GM12875 (cell line): ENCODE measurements around the gene STRAP.

ENCODE experiments used
- H3K4me3 ChIP-seq: one replicate; pipeline ENCODE4 v1.5.1; 2011; ENCODE audit warnings: low read depth, low read length, control low read depth
- CTCF ChIP-seq: IDR thresholded peaks from 2 replicates; pipeline ENCODE4 v1.5.1; 2011; ENCODE audit warnings: low read depth, mild to moderate bottlenecking, control low read depth, inconsistent platforms, low read length, moderate library complexity, borderline replicate concordance; ENCODE audit not compliant: insufficient read depth

The STRAP gene

GRCh38 chr12:15924956-15925355 is 42.8 kb downstream of the STRAP start:
- no peak overlapping the region for H3K4me3 ChIP-seq
- TF ChIP-seq CTCF, result no peak

- no peak for TF ChIP-seq CTCF
- H3K4me3 ChIP-seq, result no peak overlapping the region
These were observed 46.2 kb downstream of the STRAP start for GRCh38 chr12:15928346-15928745.

- no peak overlapping the region for H3K4me3 ChIP-seq
- TF ChIP-seq CTCF, result no peak
These were observed 46.8 kb downstream of the STRAP start for GRCh38 chr12:15928870-15929571.

- no peak for TF ChIP-seq CTCF
- H3K4me3 ChIP-seq, result no peak overlapping the region
These were observed 49.4 kb downstream of the STRAP start for GRCh38 chr12:15931590-15932053.

GRCh38 chr12:15932327-15932726 is 50.1 kb downstream of the STRAP start:
- H3K4me3 ChIP-seq, result no peak overlapping the region
- TF ChIP-seq CTCF, result no peak

GRCh38 chr12:15932971-15933370 is 50.8 kb downstream of the STRAP start:
- H3K4me3 ChIP-seq, result no peak overlapping the region
- no peak for TF ChIP-seq CTCF

- no peak overlapping the region for H3K4me3 ChIP-seq
- TF ChIP-seq CTCF, result no peak
These were observed 51.6 kb downstream of the STRAP start for GRCh38 chr12:15933751-15934150.
